Fibroblast of peridontal ligament (primary cell): ENCODE data around the gene RARS1.

ENCODE experiments used
- DNase-seq: peaks from one replicate; pipeline ENCODE4 v3.0.0-alpha.2; 2010; ENCODE audit errors: extremely low read depth

Gene RARS1

DNA sequence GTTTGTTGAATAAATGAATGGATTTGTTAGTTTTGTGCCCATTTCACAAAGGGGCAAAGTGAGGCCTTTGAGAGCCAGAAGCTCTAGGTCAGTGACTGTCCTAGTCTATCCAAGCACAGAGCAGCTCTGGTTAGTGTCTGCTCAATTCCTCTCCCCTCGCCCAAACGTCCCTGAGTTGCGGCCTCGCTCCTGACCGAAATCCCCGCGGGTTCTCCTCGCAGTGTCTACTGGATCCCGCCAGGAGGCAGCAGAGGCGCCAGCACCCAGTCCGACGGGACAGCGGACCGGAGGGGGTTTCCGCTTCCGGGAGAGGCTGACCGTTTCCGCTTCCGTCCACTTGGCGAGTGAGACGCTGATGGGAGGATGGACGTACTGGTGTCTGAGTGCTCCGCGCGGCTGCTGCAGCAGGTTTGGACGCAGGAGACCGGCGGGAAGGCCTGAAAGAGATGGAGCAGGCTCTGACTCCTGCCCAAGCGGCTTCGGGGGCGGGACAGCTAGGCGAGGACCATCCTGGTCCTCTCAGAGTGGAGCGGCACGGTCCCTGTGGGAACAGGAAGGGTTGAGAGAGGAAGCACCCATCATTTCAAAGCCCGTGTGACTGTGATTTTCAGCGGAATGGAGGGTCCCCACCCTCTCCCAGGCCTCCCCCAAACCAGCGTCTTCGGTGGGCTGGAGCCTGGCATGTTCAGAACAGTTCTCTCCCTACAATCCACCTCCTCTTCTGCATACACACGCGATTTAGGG, at the start of gene RARS1:
Gene RARS1 (plus strand): TSS at position 336 of the 744 bp plus-strand sequence. CDS start 28 bp downstream, at position 364.
- DNase-seq: peak; percentile 92

DNA sequence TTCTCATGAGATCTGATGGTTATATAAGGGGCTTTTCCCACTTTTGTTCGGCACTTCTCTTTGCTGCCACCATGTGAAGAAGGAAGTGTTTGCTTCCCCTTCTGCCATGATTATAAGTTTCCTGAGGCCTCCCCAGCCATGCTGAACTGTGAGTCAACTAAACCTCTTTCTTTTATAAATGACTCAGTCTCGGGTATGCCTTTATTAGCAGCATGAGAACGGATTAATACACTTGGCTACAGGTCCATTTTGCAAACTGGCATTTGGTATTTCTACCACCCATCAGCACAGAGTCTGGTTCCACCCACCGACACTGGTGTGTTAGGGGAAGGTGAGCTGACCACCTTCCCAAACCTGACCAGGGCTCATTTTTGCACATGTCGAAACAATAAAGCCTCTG, 47.9 kb upstream of the RARS1 start:
- no peak for DNase-seq

DNA sequence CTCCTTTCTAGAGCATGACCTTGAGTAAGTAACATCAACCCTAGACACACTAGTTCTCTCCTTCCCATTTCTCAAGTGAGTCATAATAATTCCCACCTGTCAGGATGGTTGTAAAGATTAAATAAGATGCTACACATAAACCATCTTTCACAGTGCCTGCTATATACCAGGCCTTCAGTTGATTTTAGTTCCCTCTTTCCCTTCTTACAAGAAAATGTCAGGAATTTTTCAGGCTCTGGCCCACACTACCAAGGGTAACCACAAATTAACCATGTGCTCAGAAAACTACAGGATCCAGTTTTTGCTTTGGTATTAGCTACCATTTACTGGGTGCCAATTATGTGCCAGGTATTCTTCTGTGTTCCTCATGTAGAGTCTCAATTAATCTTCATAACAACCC, 42.7 kb upstream of the RARS1 start:
- DNase-seq: peak; percentile 39

DNA sequence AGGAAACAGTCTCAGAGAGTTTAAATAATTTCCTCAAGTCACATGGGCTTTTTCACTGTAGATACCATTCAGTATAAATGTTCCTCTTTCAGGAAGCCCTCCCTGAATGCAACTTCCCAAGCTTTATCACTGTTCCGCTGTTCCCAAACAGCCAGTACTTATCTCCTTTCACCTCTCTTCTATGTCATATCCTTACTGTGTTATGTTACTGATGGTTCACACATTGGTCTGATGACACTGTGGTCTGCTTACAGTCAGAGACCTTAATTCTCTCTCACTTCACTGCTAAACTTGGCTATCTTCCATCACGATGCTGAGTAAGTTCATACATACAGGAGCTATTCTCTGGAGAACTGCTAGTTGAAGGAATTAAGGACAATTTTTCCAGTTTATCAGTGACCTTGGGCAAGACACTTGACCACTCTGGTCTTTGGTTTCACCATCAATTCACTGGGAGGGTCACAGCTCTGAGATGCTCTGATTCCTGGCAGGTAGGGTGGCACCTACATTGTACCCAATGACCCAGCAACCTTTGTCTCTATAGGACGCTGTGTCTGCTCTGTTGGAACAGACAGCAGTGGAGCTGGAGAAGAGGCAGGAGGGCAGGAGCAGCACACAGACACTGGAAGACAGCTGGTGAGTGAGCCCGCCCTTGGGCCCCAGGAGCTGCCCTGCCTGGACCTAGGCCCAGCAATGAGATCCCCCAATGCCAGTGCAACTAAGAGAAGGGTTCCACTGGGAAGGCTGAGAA, 42.1 kb upstream of the RARS1 start:
- DNase-seq: no peak

DNA sequence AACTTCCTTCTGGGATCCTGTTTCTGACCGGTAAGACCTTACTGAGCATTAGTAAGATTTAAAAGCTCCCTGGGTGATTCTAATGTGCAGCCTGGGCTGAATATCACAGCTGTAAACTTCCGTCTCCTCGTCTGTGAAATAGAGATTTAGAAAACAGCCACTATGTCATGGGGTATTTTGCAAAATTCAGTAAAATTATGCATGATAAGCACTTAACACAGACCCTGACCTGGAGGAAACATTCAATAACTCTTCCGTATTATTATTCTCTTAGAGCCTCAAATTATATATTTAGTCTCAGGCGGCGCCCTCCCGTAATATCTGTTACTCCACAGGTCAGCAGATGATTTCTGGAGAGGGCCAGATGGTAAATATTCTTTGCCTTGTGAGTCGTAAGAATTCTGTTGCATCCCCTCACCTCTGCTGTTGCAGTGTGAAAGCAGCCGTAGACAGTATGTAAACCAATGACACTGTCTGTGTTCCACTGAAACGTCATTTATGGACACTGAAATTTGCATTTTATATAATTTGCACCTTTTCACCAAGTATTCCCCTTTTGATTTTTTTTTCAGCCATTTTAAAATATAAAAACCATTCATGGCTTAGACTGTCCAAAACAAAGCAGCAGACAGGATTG, 39.2 kb upstream of the RARS1 start:
- DNase-seq: no peak

DNA sequence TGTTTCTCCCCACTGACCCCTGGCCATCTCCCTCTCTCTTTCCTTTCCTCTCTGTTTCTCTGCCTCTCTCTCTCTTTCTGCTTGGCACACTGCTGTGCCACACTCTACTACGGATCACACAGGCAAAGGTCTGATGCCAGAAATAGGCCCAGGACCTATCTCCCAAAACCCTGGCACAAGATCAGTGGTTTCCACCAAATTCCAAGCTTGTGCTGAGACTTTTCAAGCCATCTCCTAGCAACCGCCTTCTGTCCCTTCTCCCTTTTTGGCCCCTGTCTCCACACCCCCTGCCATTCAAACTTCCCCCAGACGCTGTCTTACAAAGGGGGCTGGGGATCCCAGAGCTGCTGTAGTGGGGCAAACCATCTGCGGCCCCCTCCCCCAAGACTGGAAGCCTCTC, 38.5 kb upstream of the RARS1 start:
- no peak for DNase-seq

DNA sequence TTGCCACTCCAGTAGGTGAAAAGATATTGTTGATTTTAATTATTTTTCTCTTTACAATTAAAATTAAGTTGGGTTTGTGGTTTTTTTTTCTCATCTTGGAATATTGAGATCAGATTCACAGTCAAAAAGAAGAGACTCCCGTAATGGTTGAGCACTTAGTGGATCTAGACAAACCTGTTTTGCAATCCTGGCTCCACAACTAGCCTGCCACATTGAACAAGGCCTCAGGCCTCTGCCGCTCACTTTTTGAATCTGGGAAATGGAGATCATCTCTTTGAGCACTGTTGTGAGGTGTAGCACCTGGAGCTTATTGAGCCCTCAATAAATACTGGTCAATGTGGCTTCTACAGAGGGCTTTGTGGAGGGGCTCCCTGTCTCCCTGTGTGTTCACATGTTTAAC, 37.1 kb upstream of the RARS1 start:
- DNase-seq: no peak

DNA sequence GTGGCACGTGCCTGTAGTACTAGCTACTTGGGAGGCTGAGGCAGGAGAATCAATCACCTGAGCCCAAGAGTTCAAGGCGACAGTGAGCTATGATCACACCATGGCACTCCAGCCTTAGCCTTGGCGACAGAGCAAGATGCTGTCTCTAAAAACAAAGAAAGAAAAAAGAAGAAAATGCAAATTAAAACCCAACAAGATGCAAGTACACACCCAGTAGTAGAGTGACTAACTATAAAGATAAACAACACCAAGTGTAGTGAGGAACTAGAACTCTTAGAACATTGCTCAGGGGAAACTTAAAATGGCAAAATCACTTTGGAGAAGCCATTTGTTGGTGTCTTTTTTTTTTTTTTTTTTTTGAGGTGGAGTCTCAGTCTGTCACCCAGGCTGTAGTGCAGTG, 34.7 kb upstream of the RARS1 start:
- no peak for DNase-seq

DNA sequence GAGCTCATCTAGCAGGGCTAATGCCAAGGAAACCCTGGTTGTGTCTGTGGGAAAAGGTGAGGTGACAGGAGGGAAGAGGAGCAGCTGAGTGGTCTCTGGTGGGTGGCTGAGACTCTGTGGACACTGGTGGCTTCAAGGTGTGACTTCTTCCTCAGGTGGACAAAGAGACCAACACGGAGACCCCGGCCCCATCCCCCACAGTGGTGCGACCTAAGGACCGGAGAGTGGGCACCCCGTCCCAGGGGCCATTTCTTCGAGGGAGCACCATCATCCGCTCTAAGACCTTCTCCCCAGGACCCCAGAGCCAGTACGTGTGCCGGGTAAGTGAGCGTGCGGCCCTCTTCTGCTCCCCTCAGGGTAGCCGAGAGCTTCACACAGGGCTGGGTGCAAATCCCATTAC, 31.1 kb upstream of the RARS1 start:
- no peak for DNase-seq

DNA sequence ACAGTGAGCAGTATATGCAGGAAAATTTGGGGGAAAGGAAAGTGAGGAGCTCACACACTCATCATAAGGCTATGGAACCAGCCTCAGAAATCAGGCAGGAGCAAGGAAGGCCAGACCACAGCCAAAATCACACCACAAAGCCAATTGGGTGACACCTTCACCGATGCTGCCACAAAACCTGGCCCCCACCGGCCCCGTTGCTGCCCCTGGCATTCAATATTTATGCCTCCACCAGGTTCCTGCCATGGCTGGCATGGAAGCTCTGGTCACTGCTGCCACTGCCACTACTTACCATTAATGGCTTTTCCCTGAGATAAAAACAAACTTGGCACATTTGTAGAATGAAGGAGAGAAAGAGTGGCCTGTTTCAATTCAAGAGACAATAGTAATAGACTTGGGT, 28.7 kb upstream of the RARS1 start:
- no peak for DNase-seq

DNA sequence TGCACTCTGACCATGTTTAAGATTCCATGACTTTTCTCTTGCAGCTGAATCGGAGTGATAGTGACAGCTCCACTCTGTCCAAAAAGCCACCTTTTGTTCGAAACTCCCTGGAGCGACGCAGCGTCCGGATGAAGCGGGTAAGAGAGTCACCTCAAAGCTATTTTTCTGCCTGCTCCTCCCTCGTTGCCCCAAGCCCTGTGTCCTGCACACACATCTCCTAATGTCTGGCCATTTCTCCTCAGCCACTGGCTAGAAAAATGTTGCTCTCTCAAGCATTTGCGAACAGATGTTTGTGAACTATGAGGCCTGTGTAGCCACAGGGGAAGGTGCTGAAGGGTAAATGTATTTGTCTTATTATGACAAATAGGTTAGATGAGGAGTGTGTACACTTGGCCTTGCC, 25.7 kb upstream of the RARS1 start:
- no peak for DNase-seq

DNA sequence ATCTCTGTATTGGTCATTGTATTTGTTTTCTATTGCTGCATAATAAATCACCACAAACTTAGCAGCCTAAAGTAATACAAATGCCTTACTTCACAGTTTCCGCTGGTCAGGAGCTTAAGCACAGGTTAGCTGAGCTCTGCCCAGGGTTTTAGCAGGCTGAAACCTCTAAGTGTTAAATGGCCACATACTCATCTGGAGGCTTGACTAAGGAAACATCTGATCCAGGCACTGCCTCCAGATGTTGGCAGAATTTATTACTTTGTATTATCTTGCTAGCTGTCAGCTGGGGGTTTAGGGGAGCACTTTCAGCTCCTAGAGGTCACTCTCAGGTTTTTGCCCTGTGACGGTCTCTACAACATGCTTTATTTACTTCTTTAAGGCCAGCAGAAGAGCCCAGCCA, 23.2 kb upstream of the RARS1 start:
- peak; percentile 13 for DNase-seq

DNA sequence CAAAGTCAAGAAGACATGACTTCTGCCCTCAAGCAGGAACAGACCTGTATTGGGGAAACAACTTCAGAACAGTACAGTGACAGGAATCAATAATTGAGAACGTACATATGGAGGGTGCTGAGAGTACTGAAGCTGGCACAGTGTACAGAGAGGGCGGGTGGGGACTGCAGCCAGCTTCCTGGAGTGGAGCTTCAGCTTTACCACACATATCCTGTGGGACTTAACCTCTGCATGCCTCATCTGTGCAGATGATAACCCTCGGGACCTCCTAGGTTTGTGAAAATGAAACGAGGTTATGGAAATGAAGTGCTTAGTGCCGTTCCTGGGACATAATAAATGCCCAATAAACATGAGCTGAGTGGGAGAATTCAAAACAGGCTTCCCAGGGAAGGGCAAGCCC, 22.1 kb upstream of the RARS1 start:
- DNase-seq: peak; percentile 18

DNA sequence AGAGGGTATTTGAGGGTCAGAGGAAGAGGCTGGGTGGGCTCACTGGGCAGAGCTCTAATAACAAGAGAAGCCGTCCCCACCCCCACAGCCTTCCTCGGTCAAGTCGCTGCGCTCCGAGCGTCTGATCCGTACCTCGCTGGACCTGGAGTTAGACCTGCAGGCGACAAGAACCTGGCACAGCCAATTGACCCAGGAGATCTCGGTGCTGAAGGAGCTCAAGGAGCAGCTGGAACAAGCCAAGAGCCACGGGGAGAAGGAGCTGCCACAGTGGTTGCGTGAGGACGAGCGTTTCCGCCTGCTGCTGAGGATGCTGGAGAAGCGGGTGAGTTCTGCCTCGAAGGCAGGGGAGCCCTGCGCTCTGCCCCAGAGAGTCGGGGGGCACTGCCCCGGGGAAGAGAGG, 21.6 kb upstream of the RARS1 start:
- DNase-seq: no peak

DNA sequence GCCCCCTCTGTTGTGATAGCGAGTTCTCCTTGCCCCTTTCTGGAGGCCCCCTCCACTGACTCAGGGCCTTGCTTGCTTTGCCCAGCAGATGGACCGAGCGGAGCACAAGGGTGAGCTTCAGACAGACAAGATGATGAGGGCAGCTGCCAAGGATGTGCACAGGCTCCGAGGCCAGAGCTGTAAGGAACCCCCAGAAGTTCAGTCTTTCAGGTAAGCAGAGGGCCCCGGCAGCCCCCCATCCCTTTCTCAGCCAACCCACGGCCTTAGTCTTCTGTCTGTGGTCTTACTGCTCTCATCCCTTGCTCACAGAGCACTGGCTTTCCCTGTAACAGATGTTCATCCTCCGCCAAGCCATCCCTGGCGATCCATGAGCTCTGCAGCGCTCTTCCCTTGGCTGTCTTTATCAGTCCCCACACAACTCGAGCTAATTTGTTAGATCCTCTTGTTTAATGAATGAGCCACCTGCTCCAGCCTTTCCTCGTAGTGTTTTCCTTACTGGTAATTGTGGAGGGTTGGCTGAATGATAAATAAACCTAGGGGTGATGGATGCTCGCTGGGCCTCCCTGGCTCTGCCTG, 18.4 kb upstream of the RARS1 start:
- no peak for DNase-seq

DNA sequence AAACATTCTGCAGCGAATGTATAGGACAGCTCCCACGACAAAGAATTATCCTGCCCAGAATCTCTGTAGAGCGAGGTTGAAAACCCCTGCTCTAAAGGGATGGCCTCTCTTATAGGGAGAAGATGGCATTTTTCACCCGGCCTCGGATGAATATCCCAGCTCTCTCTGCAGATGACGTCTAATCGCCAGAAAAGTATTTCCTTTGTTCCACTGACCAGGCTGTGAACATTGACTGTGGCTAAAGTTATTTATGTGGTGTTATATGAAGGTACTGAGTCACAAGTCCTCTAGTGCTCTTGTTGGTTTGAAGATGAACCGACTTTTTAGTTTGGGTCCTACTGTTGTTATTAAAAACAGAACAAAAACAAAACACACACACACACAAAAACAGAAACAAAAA, 17.4 kb upstream of the RARS1 start:
- peak; percentile 69 for DNase-seq

DNA sequence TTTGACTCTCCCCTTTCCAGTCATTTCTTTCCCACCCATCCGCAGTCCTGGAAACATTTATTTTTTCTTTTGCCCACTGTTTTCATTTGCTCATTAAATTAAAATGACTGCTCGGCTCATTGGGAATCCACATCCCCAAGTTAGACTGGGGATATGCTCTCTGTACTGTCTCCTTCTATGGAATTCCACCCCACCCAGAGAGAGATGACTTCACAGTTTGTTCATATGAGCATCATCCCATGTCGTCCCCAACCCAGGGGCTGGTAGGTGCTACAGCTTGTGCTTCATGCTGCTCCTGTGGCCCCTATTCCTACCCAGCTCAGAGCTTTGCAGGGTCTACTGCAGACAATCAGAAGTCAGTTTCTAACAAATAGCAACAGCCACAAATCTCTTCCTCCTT, 16.5 kb upstream of the RARS1 start:
- DNase-seq: no peak

DNA sequence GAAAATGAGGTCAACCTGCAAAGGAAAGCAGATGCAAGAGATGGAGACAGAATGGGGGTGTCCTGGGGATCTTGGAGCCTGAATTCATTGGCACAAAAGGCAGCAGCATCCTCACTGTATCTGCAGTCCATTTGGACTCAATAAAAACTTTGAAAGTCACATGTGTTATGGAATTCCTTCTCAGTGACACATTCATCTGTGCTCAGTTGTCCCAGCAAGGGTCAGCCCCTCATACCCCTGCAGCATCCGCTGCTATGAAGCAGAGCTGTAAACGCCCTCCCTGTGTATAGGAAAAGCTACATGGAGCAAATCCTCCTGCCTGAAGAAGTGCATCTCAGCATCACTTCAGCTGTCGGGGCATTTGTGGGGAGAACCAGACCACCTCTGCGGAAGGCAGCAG, 14.5 kb upstream of the RARS1 start:
- DNase-seq: peak; percentile 49

DNA sequence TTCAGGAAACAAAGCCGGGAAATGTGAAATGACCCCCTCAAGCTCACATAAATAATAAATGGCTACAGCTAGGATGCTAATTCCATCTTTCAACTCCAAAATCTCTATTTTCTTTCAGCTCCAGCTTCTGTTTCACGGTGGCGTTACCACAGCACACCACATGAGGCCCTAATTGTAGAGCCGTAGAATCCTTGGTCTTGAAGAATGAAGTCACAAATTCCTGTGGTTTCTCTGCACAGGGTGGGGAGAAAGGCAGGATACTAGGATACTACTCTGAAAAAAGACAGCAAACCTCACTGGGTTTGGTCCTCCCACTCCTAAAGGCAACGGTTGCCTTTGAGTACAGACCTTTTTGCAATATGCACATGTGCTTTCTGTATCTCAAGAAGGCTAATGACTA, 13.9 kb upstream of the RARS1 start:
- peak; percentile 96 for DNase-seq

DNA sequence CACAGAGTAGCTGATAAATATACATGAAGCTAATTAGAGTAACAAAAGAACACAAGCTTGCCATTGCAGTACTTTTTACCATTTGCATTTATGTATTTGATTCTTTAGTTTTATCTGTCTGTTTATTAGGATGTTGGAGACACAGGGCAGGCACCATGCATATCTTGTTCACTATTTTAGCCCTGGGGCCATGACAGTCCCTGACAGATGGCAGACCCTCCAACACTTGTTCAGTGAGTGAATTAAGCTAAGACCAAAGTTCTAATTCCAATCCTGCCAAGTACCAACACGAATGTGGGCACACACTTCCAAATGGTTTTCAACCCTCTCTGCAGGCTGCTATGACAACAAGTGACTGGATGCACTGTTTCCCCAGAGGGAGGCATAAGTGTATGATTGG, 12.0 kb upstream of the RARS1 start:
- DNase-seq: no peak

DNA sequence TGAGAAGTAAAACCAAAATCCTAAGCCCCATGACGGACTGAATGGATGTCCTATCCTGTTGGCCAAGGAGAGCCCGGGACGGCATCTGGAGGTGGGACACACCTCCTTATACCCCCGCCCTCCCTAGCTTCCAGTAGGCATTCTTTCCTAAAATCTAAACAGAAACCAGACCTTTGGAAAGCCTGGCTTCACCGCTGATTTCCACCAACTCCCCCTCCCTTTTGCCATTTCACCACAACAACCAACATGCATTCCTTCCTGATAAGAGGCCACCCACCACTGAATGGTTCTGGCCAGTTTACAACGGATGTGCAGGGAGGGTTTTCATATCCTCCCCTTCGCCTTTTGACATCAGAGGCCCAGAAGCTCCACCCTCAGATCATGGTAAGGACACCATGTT, 9.2 kb upstream of the RARS1 start:
- peak; percentile 91 for DNase-seq

DNA sequence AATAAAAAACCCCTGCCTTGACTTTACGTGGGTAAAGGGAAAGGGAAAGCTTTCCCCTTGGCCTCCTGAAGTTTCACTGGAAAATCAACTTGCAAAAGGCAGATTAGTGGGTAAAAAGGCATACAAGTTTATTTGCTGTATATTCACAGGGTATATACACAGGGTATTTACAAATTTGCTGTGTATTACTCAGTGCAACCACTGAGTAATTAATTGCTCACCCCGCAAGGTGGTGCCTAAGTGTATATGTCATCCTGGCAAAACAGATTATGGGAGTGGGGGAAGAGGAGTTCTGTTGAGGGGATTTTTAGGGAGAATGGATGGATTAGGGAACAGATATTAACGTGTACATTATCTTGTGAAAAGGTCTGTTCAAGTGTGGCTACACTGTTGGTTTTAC, 7.1 kb upstream of the RARS1 start:
- DNase-seq: no peak

DNA sequence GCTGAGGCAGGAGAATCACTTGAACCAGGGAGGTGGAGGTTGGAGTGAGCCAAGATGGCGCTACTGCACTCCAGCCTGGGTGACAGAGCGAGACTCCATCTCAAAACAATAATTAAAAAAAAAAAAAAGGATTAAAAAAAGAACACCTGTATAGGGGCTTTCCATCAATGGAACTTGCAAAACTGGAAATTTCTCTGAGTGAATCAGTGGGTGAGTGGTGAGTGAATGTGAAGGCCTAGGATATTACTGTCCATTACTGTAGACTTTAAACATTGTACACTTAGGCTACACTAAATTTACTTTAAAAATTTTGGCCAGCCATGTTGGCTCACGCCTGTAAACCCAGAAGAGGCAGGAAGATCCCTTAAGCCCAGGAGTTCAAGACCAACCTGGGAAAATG, 5.7 kb upstream of the RARS1 start:
- DNase-seq: no peak
